GM21825 (cell line): ENCODE data around the gene SPEM2.
A peak's percentile ranks its signal among the peaks of the same experiment; 100 is the strongest.

Source experiments
- ATAC-seq: cut with Tn5 transposase; IDR thresholded peaks from one replicate; pipeline ENCODE4 v1.9.1; 2021; ENCODE audit warnings: mild to moderate bottlenecking, moderate library complexity; ENCODE audit not compliant: unreplicated experiment

Gene SPEM2

GRCh38 chr17:7403727-7403976 is 21.8 kb upstream of the SPEM2 start:
- ATAC-seq: no peak

- peak; percentile 83 for ATAC-seq
Observed at GRCh38 chr17:7403977-7404736, 21.3 kb upstream of the SPEM2 start, which contains the start of gene TMEM256. Gene TMEM256, minus strand, starts transcription at chr17:7404097. Its CDS starts 13 bp downstream, at chr17:7404084.

GRCh38 chr17:7404737-7405349 is 20.6 kb upstream of the SPEM2 start:
- peak; percentile 7 for ATAC-seq

- no peak for ATAC-seq
Observed at GRCh38 chr17:7405350-7406234, 19.8 kb upstream of the SPEM2 start.

GRCh38 chr17:7406235-7406825 is 19.1 kb upstream of the SPEM2 start:
- no peak for ATAC-seq

- ATAC-seq: no peak
Observed at GRCh38 chr17:7407082-7407481, 18.3 kb upstream of the SPEM2 start.

- no peak for ATAC-seq
Observed at GRCh38 chr17:7407485-7408251, 17.7 kb upstream of the SPEM2 start, which contains the start of gene NLGN2. Gene NLGN2, plus strand, starts transcription at chr17:7407845. Its CDS starts 411 bp downstream, at chr17:7408256.

GRCh38 chr17:7408252-7408727 is 17.1 kb upstream of the SPEM2 start:
- ATAC-seq: no peak

- no peak for ATAC-seq
Observed at GRCh38 chr17:7408863-7409262, 16.6 kb upstream of the SPEM2 start.

GRCh38 chr17:7409716-7410115 is 15.7 kb upstream of the SPEM2 start:
- ATAC-seq: no peak

- no peak for ATAC-seq
Observed at GRCh38 chr17:7410634-7411426, 14.6 kb upstream of the SPEM2 start.

- no peak for ATAC-seq
Observed at GRCh38 chr17:7411427-7411750, 14.0 kb upstream of the SPEM2 start.

- ATAC-seq: no peak
Observed at GRCh38 chr17:7413346-7413985, 11.9 kb upstream of the SPEM2 start.

GRCh38 chr17:7414837-7415236 is 10.6 kb upstream of the SPEM2 start:
- no peak for ATAC-seq

GRCh38 chr17:7415784-7416183 is 9.6 kb upstream of the SPEM2 start:
- ATAC-seq: no peak

- ATAC-seq: no peak
Observed at GRCh38 chr17:7416323-7416722, 9.1 kb upstream of the SPEM2 start.

GRCh38 chr17:7417056-7417655 is 8.3 kb upstream of the SPEM2 start:
- no peak for ATAC-seq

GRCh38 chr17:7418472-7419152 is 6.8 kb upstream of the SPEM2 start:
- ATAC-seq: no peak
